KMS-11 (cell line): ENCODE results near the gene CCT5.

Source experiments
- H2AFZ ChIP-seq: fragments of 200-600 bp; sonication (generic); 2 replicates; pipeline ENCODE4 v1.6.1; 2016; ENCODE audit warnings: antibody characterized with exemption, mixed run types, low read depth
- H3K27ac ChIP-seq: fragments of 200-600 bp; sonication (generic); 2 replicates; pipeline ENCODE4 v1.6.1; 2016; ENCODE audit warnings: mild to moderate bottlenecking, mixed run types
- H3K27me3 ChIP-seq: fragments of 200-600 bp; sonication (generic); 2 replicates; pipeline ENCODE4 v1.6.1; 2017; ENCODE audit warnings: mild to moderate bottlenecking, low read depth, mixed run types, moderate library complexity; ENCODE audit not compliant: insufficient read depth
- H3K36me3 ChIP-seq: fragments of 200-600 bp; sonication (generic); 2 replicates; pipeline ENCODE4 v1.6.1; 2017; ENCODE audit warnings: mild to moderate bottlenecking, mixed run types; ENCODE audit not compliant: insufficient read depth
- H3K4me1 ChIP-seq: fragments of 200-600 bp; sonication (generic); 2 replicates; pipeline ENCODE4 v1.6.1; 2016; ENCODE audit warnings: mild to moderate bottlenecking, low read depth, mixed run types; ENCODE audit not compliant: poor library complexity, severe bottlenecking
- H3K4me2 ChIP-seq: fragments of 200-600 bp; sonication (generic); 2 replicates; pipeline ENCODE4 v1.7.0; 2016; ENCODE audit warnings: mild to moderate bottlenecking, mixed run types
- H3K4me3 ChIP-seq: fragments of 200-600 bp; sonication (generic); IDR thresholded peaks from 2 replicates; pipeline ENCODE4 v1.6.1; 2017; ENCODE audit warnings: low read depth, low read length, mixed read lengths; ENCODE audit not compliant: insufficient read depth
- H3K79me2 ChIP-seq: fragments of 200-600 bp; sonication (generic); 2 replicates; pipeline ENCODE4 v1.6.1; 2016; ENCODE audit warnings: low read depth, mixed run types; ENCODE audit not compliant: insufficient read depth
- H3K9ac ChIP-seq: fragments of 200-600 bp; sonication (generic); 2 replicates; pipeline ENCODE4 v1.6.1; 2016; ENCODE audit warnings: mild to moderate bottlenecking, mixed run types
- H4K20me1 ChIP-seq: fragments of 200-600 bp; sonication (generic); 2 replicates; pipeline ENCODE4 v1.6.1; 2016; ENCODE audit warnings: mild to moderate bottlenecking, mixed run types; ENCODE audit not compliant: insufficient read depth
- TF ChIP-seq, protein P1 (sequence below): fragments of 200-600 bp; sonication (generic); conservative IDR thresholded peaks from 2 replicates; pipeline ENCODE4 v1.6.1; 2017; ENCODE audit warnings: low read depth, mild to moderate bottlenecking, antibody characterized with exemption, low read length, moderate library complexity, mixed read lengths

Gene CCT5

GRCh38 chr5:10306114-10306513 is 56.0 kb downstream of the CCT5 start:
- Histone ChIP-seq H3K4me2 (no peak overlapping the region), H3K79me2 (no peaks in the 10 kb centered on the region), H3K9ac (no peak overlapping the region), H3K4me1 (no peaks in the 10 kb centered on the region), H3K4me3 (no peak overlapping the region), H3K36me3 (no peaks in the 10 kb centered on the region), H2AFZ (no peak overlapping the region), H3K27me3 (no peaks in the 10 kb centered on the region), H4K20me1 (no peaks in the 10 kb centered on the region), H3K27ac (no peak overlapping the region)
- TF ChIP-seq, protein P1, sequence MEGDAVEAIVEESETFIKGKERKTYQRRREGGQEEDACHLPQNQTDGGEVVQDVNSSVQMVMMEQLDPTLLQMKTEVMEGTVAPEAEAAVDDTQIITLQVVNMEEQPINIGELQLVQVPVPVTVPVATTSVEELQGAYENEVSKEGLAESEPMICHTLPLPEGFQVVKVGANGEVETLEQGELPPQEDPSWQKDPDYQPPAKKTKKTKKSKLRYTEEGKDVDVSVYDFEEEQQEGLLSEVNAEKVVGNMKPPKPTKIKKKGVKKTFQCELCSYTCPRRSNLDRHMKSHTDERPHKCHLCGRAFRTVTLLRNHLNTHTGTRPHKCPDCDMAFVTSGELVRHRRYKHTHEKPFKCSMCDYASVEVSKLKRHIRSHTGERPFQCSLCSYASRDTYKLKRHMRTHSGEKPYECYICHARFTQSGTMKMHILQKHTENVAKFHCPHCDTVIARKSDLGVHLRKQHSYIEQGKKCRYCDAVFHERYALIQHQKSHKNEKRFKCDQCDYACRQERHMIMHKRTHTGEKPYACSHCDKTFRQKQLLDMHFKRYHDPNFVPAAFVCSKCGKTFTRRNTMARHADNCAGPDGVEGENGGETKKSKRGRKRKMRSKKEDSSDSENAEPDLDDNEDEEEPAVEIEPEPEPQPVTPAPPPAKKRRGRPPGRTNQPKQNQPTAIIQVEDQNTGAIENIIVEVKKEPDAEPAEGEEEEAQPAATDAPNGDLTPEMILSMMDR = no peak

DNA sequence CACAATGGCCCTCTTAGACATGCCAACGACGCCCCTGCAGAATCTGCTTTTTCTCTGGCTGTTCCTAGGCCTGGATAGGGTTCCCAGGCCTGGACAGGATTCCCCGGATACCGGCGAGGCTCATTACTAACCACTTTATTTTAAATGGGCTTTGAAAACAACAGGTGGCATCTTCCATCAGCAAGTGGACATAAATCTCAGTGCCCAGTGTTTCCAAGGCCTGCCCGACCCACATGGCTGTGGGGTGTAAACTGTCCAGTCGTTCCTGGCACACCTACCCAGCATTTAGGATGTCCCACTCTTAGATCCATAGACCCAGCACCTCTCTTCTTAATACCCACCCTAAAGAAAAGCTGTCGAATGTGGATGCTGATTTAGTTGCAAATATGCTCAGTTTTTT is 56.7 kb downstream of the CCT5 start:
- Histone ChIP-seq H2AFZ (no peak overlapping the region), H3K27ac (no peak overlapping the region), H4K20me1 (no peaks in the 10 kb centered on the region), H3K4me1 (no peaks in the 10 kb centered on the region), H3K79me2 (no peaks in the 10 kb centered on the region), H3K4me3 (no peak overlapping the region), H3K9ac (no peak overlapping the region), H3K27me3 (no peaks in the 10 kb centered on the region), H3K36me3 (no peaks in the 10 kb centered on the region), H3K4me2 (no peak overlapping the region)
- TF ChIP-seq, protein P1 = no peak

GRCh38 chr5:10307206-10308148 is 57.4 kb downstream of the CCT5 start, which contains the start of gene CMBL:
TSS of gene CMBL (minus strand) at chr5:10307902. CDS start at chr5:10290762, 17,140 bp downstream.
- H3K4me2 ChIP-seq = no peak within 1 kb of the TSS
- H3K36me3 ChIP-seq = no peaks in the 10 kb centered on the region
- TF ChIP-seq, protein P1 = no peak
- no peaks in the 10 kb centered on the region for H3K79me2 ChIP-seq
- no peak within 1 kb of the TSS for H2AFZ ChIP-seq
- H4K20me1 ChIP-seq = no peaks in the 10 kb centered on the region
- H3K27me3 ChIP-seq = no peaks in the 10 kb centered on the region
- H3K27ac ChIP-seq = no peak within 1 kb of the TSS
- H3K4me3 ChIP-seq = no peak within 1 kb of the TSS
- H3K4me1 ChIP-seq = no peaks in the 10 kb centered on the region
- no peak within 1 kb of the TSS for H3K9ac ChIP-seq

GRCh38 chr5:10308844-10309243 is 58.8 kb downstream of the CCT5 start:
- Histone ChIP-seq H3K27ac (no peak overlapping the region), H4K20me1 (no peaks in the 10 kb centered on the region), H3K4me1 (no peaks in the 10 kb centered on the region), H3K4me2 (no peak overlapping the region), H3K4me3 (no peak overlapping the region), H3K79me2 (no peaks in the 10 kb centered on the region), H3K36me3 (no peaks in the 10 kb centered on the region), H3K9ac (no peak overlapping the region), H2AFZ (no peak overlapping the region), H3K27me3 (no peaks in the 10 kb centered on the region)
- TF ChIP-seq, protein P1 = no peak
